ENCODE results near the gene RAB44.

RAB44 gene

GRCh38 chr6:36656441-36656840 lies 41.2 kb upstream of the RAB44 start:
- no peaks in the 10 kb centered on the region for H3K27me3 ChIP-seq (ENCODE audit: insufficient read depth, insufficient read length)
- H3K4me1 ChIP-seq (ENCODE audit: insufficient read depth, insufficient read length): peaks cover 2% of the 10 kb centered on the region

GRCh38 chr6:36657271-36657670 lies 40.4 kb upstream of the RAB44 start:
- H3K27me3 ChIP-seq (ENCODE audit: insufficient read depth, insufficient read length): no peaks in the 10 kb centered on the region
- peaks cover 2% of the 10 kb centered on the region for H3K4me1 ChIP-seq (ENCODE audit: insufficient read depth, insufficient read length)
- TF ChIP-seq YY1 (IDR thresholded peaks at IDR 0.05; ENCODE audit: insufficient read depth, insufficient read length) (no peak), SUZ12 (IDR thresholded peaks at IDR 0.05; ENCODE audit: extremely low read depth, insufficient read depth, insufficient read length) (no peak), ZNF274 (IDR thresholded peaks at IDR 0.05; ENCODE audit: low read depth, low read length) (no peak)
- H3K9me3 ChIP-seq (ENCODE audit: insufficient read depth, low read length): no peaks in the 10 kb centered on the region
- no peak for DNase-seq (ENCODE audit: low read depth, low spot score)
- H3K4me3 ChIP-seq (ENCODE audit: insufficient read length, low read depth): no peak overlapping the region
- no peak overlapping the region for H3K9ac ChIP-seq (ENCODE audit: insufficient read length, low read depth)
- H3K36me3 ChIP-seq (ENCODE audit: insufficient read depth, insufficient read length, low read length): no peaks in the 10 kb centered on the region

More at GRCh38 chr6:36656441-36656840, 41.2 kb upstream of the RAB44 start:
- no peak for DNase-seq (ENCODE audit: low read depth, low spot score)
- H3K9me3 ChIP-seq (ENCODE audit: insufficient read depth, low read length): no peaks in the 10 kb centered on the region
- H3K9ac ChIP-seq (ENCODE audit: insufficient read length, low read depth): no peak overlapping the region
- TF ChIP-seq YY1 (IDR thresholded peaks at IDR 0.05; ENCODE audit: insufficient read depth, insufficient read length) (no peak), ZNF274 (IDR thresholded peaks at IDR 0.05; ENCODE audit: low read depth, low read length) (no peak), SUZ12 (IDR thresholded peaks at IDR 0.05; ENCODE audit: extremely low read depth, insufficient read depth, insufficient read length) (no peak)
- no peak overlapping the region for H3K4me3 ChIP-seq (ENCODE audit: insufficient read length, low read depth)
- H3K36me3 ChIP-seq (ENCODE audit: insufficient read depth, insufficient read length, low read length): no peaks in the 10 kb centered on the region

DNA sequence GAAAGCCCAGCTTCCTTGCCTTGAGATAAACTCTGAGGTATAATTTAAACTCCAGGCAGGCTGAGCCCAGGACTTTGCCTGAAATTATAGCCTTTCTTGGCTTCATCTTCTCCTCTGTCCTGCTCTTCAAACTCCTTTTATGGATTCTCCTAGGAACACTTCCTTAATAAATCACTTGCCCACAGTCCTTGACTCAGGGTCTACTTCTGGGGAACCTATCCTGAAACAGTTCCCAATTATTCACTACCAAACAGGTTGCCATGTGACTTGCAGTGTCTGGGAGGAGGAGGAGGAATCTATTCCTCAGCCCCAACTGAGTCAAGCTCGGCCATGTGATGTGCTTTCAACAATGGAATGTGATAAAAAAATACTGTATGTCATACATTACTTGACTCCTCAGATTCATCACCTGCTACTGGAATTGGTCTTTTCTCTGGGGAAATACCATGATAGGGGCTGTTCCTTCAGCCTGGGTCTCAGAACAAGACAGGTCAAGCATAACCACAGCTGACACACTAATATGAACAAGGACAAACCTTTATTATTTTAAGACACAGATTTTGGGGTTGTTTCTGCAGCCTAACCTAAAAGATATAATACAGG lies 39.6 kb upstream of the RAB44 start:
- no peak overlapping the region for H3K4me3 ChIP-seq (ENCODE audit: insufficient read length, low read depth)
- peaks cover 2% of the 10 kb centered on the region for H3K4me1 ChIP-seq (ENCODE audit: insufficient read depth, insufficient read length)
- no peak for DNase-seq (ENCODE audit: low read depth, low spot score)

DNA sequence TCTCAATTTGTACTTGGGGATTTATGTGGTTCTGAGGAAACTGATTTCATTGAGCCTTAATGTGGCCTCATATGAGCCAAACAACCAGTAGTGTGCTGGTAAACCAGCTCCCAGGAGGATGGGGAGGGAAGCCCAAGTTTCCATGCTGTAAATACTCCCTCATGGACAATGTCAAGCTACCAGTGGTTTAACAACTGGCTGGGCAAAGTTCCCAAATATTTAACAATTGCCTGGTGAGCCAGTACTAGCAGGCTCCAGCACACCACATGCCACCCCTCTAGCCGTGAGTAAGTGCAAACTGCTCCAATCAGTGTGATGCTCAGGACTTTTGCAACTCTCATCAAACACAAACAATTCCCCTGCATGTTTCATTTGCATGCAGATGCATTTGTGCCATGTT lies 38.4 kb upstream of the RAB44 start:
- Histone ChIP-seq H3K4me1 (ENCODE audit: insufficient read depth, insufficient read length) (peaks cover 2% of the 10 kb centered on the region), H3K9ac (ENCODE audit: insufficient read length, low read depth) (no peak overlapping the region), H3K36me3 (ENCODE audit: insufficient read depth, insufficient read length, low read length) (no peaks in the 10 kb centered on the region), H3K4me3 (ENCODE audit: insufficient read length, low read depth) (no peak overlapping the region), H3K27me3 (ENCODE audit: insufficient read depth, insufficient read length) (no peaks in the 10 kb centered on the region), H3K9me3 (ENCODE audit: insufficient read depth, low read length) (no peaks in the 10 kb centered on the region)
- DNase-seq (ENCODE audit: low read depth, low spot score): no peak
- TF ChIP-seq YY1 (IDR thresholded peaks at IDR 0.05; ENCODE audit: insufficient read depth, insufficient read length) (no peak), SUZ12 (IDR thresholded peaks at IDR 0.05; ENCODE audit: extremely low read depth, insufficient read depth, insufficient read length) (no peak), ZNF274 (IDR thresholded peaks at IDR 0.05; ENCODE audit: low read depth, low read length) (no peak)

More for the DNA sequence above, 39.6 kb upstream of the RAB44 start:
- H3K9me3 ChIP-seq (ENCODE audit: insufficient read depth, low read length): no peaks in the 10 kb centered on the region
- H3K36me3 ChIP-seq (ENCODE audit: insufficient read depth, insufficient read length, low read length): no peaks in the 10 kb centered on the region
- H3K9ac ChIP-seq (ENCODE audit: insufficient read length, low read depth): no peak overlapping the region
- no peaks in the 10 kb centered on the region for H3K27me3 ChIP-seq (ENCODE audit: insufficient read depth, insufficient read length)
- TF ChIP-seq SUZ12 (IDR thresholded peaks at IDR 0.05; ENCODE audit: extremely low read depth, insufficient read depth, insufficient read length): no peak
- no peak for TF ChIP-seq ZNF274 (IDR thresholded peaks at IDR 0.05; ENCODE audit: low read depth, low read length)

DNA sequence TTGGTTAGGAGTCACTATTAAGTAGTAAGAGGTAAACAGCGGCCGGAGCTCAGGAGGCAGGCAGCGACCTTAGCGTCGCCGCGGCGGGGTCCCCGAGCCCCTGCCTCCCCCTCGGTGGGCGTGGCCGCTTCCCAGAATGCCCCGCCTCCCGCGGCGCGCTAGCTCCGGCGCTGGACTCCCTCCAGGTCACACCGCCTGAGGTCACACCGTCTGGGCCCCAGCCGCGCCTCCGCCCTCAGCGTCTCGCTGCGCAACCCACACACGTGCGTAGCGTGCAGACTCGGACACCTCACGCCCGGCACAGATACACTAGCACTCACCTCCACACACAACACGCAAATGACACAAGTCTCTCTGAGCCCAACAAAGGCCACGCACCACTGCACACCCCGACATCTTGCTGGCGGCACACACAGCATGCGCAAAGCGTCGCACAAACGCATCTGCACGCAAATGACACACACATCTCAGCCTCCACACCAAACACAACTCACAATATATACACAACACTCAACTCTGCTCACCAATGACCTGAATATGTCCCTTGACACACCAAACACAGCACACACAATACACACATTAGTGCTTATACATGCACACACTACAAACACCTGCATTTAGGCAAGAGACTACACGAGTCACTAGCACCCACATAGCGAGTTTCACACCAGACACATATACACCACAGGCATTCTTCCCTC lies 36.7 kb upstream of the RAB44 start:
- no peak for DNase-seq (ENCODE audit: low read depth, low spot score)
- no peaks in the 10 kb centered on the region for H3K36me3 ChIP-seq (ENCODE audit: insufficient read depth, insufficient read length, low read length)
- H3K4me3 ChIP-seq (ENCODE audit: insufficient read length, low read depth): no peak overlapping the region
- H3K4me1 ChIP-seq (ENCODE audit: insufficient read depth, insufficient read length): peaks cover 2% of the 10 kb centered on the region
- H3K27me3 ChIP-seq (ENCODE audit: insufficient read depth, insufficient read length): no peaks in the 10 kb centered on the region
- H3K9me3 ChIP-seq (ENCODE audit: insufficient read depth, low read length): no peaks in the 10 kb centered on the region
- H3K9ac ChIP-seq (ENCODE audit: insufficient read length, low read depth): peak overlapping the region; percentile 72
- TF ChIP-seq SUZ12 (IDR thresholded peaks at IDR 0.05; ENCODE audit: extremely low read depth, insufficient read depth, insufficient read length) (no peak), YY1 (IDR thresholded peaks at IDR 0.05; ENCODE audit: insufficient read depth, insufficient read length) (no peak), ZNF274 (IDR thresholded peaks at IDR 0.05; ENCODE audit: low read depth, low read length) (no peak)

DNA sequence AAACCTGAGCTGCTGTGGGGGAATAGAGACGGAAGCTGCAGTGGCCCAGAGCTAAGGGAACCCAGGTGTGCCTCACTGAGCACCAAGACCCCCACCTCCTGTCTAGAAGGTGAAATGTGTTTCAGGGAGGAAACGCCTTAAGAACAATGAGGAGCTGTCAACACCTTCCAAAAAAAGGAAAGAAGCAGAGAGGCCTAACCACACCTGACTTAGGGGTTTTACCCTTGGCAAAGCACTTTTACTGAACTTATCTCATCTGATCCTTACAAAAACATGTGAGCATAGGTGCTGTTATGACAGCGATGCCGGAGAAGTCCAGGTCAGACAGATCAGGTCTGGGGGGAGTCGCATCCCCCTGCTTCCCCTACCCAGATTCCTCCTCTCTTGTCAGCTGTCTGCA lies 35.2 kb upstream of the RAB44 start:
- no peaks in the 10 kb centered on the region for H3K36me3 ChIP-seq (ENCODE audit: insufficient read depth, insufficient read length, low read length)
- H3K27me3 ChIP-seq (ENCODE audit: insufficient read depth, insufficient read length): no peaks in the 10 kb centered on the region
- no peak for DNase-seq (ENCODE audit: low read depth, low spot score)
- no peak overlapping the region for H3K9ac ChIP-seq (ENCODE audit: insufficient read length, low read depth)
- H3K9me3 ChIP-seq (ENCODE audit: insufficient read depth, low read length): no peaks in the 10 kb centered on the region
- H3K4me1 ChIP-seq (ENCODE audit: insufficient read depth, insufficient read length): peaks cover 7% of the 10 kb centered on the region
- H3K4me3 ChIP-seq (ENCODE audit: insufficient read length, low read depth): no peak overlapping the region
- TF ChIP-seq SUZ12 (IDR thresholded peaks at IDR 0.05; ENCODE audit: extremely low read depth, insufficient read depth, insufficient read length) (no peak), YY1 (IDR thresholded peaks at IDR 0.05; ENCODE audit: insufficient read depth, insufficient read length) (no peak), ZNF274 (IDR thresholded peaks at IDR 0.05; ENCODE audit: low read depth, low read length) (no peak)

- Histone ChIP-seq H3K9ac (ENCODE audit: insufficient read length, low read depth) (no peak overlapping the region), H3K4me3 (ENCODE audit: insufficient read length, low read depth) (no peak overlapping the region), H3K4me1 (ENCODE audit: insufficient read depth, insufficient read length) (peaks cover 7% of the 10 kb centered on the region)
These were observed 34.8 kb upstream of the RAB44 start for GRCh38 chr6:36662827-36663256.

More at GRCh38 chr6:36662827-36663256, 34.8 kb upstream of the RAB44 start:
- no peaks in the 10 kb centered on the region for H3K36me3 ChIP-seq (ENCODE audit: insufficient read depth, insufficient read length, low read length)
- DNase-seq (ENCODE audit: low read depth, low spot score): no peak
- TF ChIP-seq ZNF274 (IDR thresholded peaks at IDR 0.05; ENCODE audit: low read depth, low read length) (no peak), SUZ12 (IDR thresholded peaks at IDR 0.05; ENCODE audit: extremely low read depth, insufficient read depth, insufficient read length) (no peak), YY1 (IDR thresholded peaks at IDR 0.05; ENCODE audit: insufficient read depth, insufficient read length) (no peak)
- H3K9me3 ChIP-seq (ENCODE audit: insufficient read depth, low read length): no peaks in the 10 kb centered on the region
- no peaks in the 10 kb centered on the region for H3K27me3 ChIP-seq (ENCODE audit: insufficient read depth, insufficient read length)
